Endothelial cell (in vitro differentiated cells): ENCODE results near the gene CATSPERB. TPM values are rescaled to one million over a fixed set of nuclear protein-coding genes. Genes with fewer than 3 reads are reported as not detected.
"Not testable (repeated sequence)": the region's sequence is repeated elsewhere in the genome, so short reads cannot be mapped to it uniquely, and the experiment has no call there.

Source experiments
- DNase-seq: peaks from one replicate; pipeline ENCODE4 v3.0.0; 2021; ENCODE audit warnings: low spot score
- H3K27ac Mint-ChIP-seq: one replicate; pipeline ENCODE4 v1.8.0; 2021; ENCODE audit warnings: mixed read lengths, inconsistent platforms; ENCODE audit not compliant: unreplicated experiment
- H3K27me3 Mint-ChIP-seq: one replicate; pipeline ENCODE4 v1.8.0; 2021; ENCODE audit warnings: mild to moderate bottlenecking, moderate library complexity, mixed read lengths, inconsistent platforms; ENCODE audit not compliant: unreplicated experiment
- H3K36me3 Mint-ChIP-seq: one replicate; pipeline ENCODE4 v1.8.0; 2021; ENCODE audit warnings: mild to moderate bottlenecking, low read depth, mixed read lengths, inconsistent platforms; ENCODE audit not compliant: unreplicated experiment
- H3K4me1 Mint-ChIP-seq: one replicate; pipeline ENCODE4 v1.8.0; 2021; ENCODE audit warnings: mild to moderate bottlenecking, mixed read lengths, inconsistent platforms; ENCODE audit not compliant: unreplicated experiment
- H3K4me3 Mint-ChIP-seq: one replicate; pipeline ENCODE4 v1.8.0; 2021; ENCODE audit warnings: mild to moderate bottlenecking, mixed read lengths, inconsistent platforms; ENCODE audit not compliant: unreplicated experiment
- H3K9me3 Mint-ChIP-seq: one replicate; pipeline ENCODE4 v1.8.0; 2021; ENCODE audit warnings: mixed read lengths, inconsistent platforms; ENCODE audit not compliant: unreplicated experiment
- CTCF ChIP-seq: fragments of 200-600 bp; sonication (generic); IDR thresholded peaks from one replicate; pipeline ENCODE4 v1.5.0; 2021; ENCODE audit warnings: antibody characterized with exemption; ENCODE audit not compliant: unreplicated experiment
- total RNA-seq: library from RNA; stranded (reverse); fragmentation: NEBNext Ultra II Directional; extraction: Animal tissue kit (Norgen Biotek cat#: 25700); gene quantifications from one replicate; pipeline ENCODE4 v1.2.1, GENCODE V29; 2021; ENCODE audit not compliant: unreplicated experiment

The CATSPERB gene
- total RNA-seq, 1 donor from 2014 or later, result not detected

GRCh38 chr14:91599994-91600393 is 131.9 kb downstream of the CATSPERB start:
- no peaks in the 10 kb centered on the region for H3K36me3 Mint-ChIP-seq
- no peaks in the 10 kb centered on the region for H3K4me1 Mint-ChIP-seq
- H3K27me3 Mint-ChIP-seq, result no peaks in the 10 kb centered on the region
- no peak for TF ChIP-seq CTCF
- DNase-seq, result no peak
- no peak overlapping the region for H3K27ac Mint-ChIP-seq
- H3K4me3 Mint-ChIP-seq, result no peak overlapping the region
- H3K9me3 Mint-ChIP-seq, result no peaks in the 10 kb centered on the region

GRCh38 chr14:91595736-91596135 is 136.2 kb downstream of the CATSPERB start:
- Mint-ChIP-seq H3K4me3 (no peak overlapping the region), H3K27ac (no peak overlapping the region), H3K36me3 (no peaks in the 10 kb centered on the region), H3K4me1 (no peaks in the 10 kb centered on the region), H3K9me3 (peaks cover 6% of the 10 kb centered on the region), H3K27me3 (no peaks in the 10 kb centered on the region)
- TF ChIP-seq CTCF, result no peak
- no peak for DNase-seq

DNA sequence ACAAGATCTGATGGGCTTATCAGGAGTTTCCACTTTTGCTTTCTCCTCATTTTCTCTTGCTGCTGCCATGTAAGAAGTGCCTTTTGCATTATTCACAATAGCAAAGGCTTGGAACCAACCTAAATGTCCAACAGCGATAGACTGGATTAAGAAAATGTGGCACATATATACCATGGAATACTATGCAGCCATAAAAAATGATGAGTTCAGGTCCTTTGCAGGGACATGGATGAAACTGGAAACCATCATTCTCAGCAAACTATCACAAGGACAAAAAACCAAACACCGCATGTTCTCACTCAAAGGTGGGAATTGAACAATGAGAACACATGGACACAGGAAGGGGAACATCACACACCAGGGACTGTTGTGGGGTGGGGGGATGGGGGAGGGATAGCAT is 137.9 kb downstream of the CATSPERB start:
- not testable (repeated sequence) for H3K9me3 Mint-ChIP-seq, DNase-seq, H3K27ac Mint-ChIP-seq, H3K36me3 Mint-ChIP-seq, H3K27me3 Mint-ChIP-seq, H3K4me3 Mint-ChIP-seq, H3K4me1 Mint-ChIP-seq

- Mint-ChIP-seq H3K27ac (no peak overlapping the region), H3K36me3 (no peaks in the 10 kb centered on the region), H3K4me1 (no peaks in the 10 kb centered on the region), H3K9me3 (no peaks in the 10 kb centered on the region), H3K4me3 (no peak overlapping the region), H3K27me3 (no peaks in the 10 kb centered on the region)
- no peak for TF ChIP-seq CTCF
- no peak for DNase-seq
These were observed 145.5 kb downstream of the CATSPERB start for GRCh38 chr14:91586410-91586809.

GRCh38 chr14:91585856-91586255 is 146.0 kb downstream of the CATSPERB start:
- no peak overlapping the region for H3K4me3 Mint-ChIP-seq
- DNase-seq, result no peak
- no peaks in the 10 kb centered on the region for H3K36me3 Mint-ChIP-seq
- H3K27me3 Mint-ChIP-seq, result no peaks in the 10 kb centered on the region
- no peaks in the 10 kb centered on the region for H3K9me3 Mint-ChIP-seq
- TF ChIP-seq CTCF, result no peak
- H3K27ac Mint-ChIP-seq, result no peak overlapping the region
- no peaks in the 10 kb centered on the region for H3K4me1 Mint-ChIP-seq

DNA sequence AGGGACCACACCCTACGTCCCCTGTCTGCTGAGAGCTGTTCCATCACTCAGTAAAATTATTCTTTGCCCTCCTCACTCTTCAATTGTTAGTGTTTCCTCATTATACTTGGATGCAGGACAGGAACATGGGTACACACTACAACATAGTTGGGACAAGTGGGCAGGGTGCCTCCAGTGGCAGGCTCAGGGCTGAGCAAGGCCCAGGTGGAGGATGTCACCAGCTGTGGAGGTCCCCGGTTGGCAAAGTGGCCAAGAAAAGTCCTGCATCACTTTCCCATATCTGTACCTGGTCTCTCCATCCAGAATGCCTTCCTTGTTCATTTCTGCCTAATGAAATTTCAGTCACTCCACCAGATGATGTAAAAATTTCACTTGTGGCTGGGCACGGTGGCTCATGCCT is 149.1 kb downstream of the CATSPERB start:
- DNase-seq, result no peak
- H3K9me3 Mint-ChIP-seq, result peaks cover 8% of the 10 kb centered on the region
- peaks cover 2% of the 10 kb centered on the region for H3K27me3 Mint-ChIP-seq
- no peak for TF ChIP-seq CTCF
- H3K4me1 Mint-ChIP-seq, result no peaks in the 10 kb centered on the region
- no peak overlapping the region for H3K4me3 Mint-ChIP-seq
- H3K27ac Mint-ChIP-seq, result no peak overlapping the region
- peaks cover 9% of the 10 kb centered on the region for H3K36me3 Mint-ChIP-seq
